CD4-positive, alpha-beta T cell treated with Interleukin-21 for 1 hour (primary cell): ENCODE data around the gene HCAR2.
A peak's percentile ranks its signal among the peaks of the same experiment; 100 is the strongest.
"Not testable (repeated sequence)": the region's sequence is repeated elsewhere in the genome, so short reads cannot be mapped to it uniquely, and the experiment has no call there.

ENCODE experiments used
- DNase-seq: peaks from one replicate; pipeline ENCODE4 v3.0.0-alpha.2; 2020

Gene HCAR2

GRCh38 chr12:122702890-122703611, at the start of gene HCAR2:
HCAR2 (minus strand) TSS chr12:122703357; CDS start chr12:122703283, 74 bp downstream.
- DNase-seq, result peak; percentile 19

GRCh38 chr12:122752464-122753318, 49.5 kb upstream of the HCAR2 start, which contains the start of gene DENR:
DENR (plus strand) TSS chr12:122752824; CDS start chr12:122753702, 878 bp downstream.
- DNase-seq, result peak; percentile 99

- not testable (repeated sequence) for DNase-seq
Measured at GRCh38 chr12:122750781-122751515, 47.8 kb upstream of the HCAR2 start.

- DNase-seq, result no peak
Measured at GRCh38 chr12:122749569-122750332, 46.6 kb upstream of the HCAR2 start.

- no peak for DNase-seq
Measured at GRCh38 chr12:122747224-122748135, 44.3 kb upstream of the HCAR2 start.

GRCh38 chr12:122743895-122744525, 40.9 kb upstream of the HCAR2 start:
- no peak for DNase-seq

GRCh38 chr12:122740351-122740750, 37.2 kb upstream of the HCAR2 start:
- DNase-seq, result no peak

GRCh38 chr12:122738571-122738970, 35.4 kb upstream of the HCAR2 start:
- no peak for DNase-seq

- no peak for DNase-seq
Measured at GRCh38 chr12:122732611-122733010, 29.5 kb upstream of the HCAR2 start.

GRCh38 chr12:122732170-122732569, 29.0 kb upstream of the HCAR2 start:
- DNase-seq, result no peak

- DNase-seq, result peak; percentile 22
Measured at GRCh38 chr12:122730215-122731014, 27.3 kb upstream of the HCAR2 start, which contains the start of gene HCAR1. HCAR1 (minus strand) TSS chr12:122730844; CDS start chr12:122730339, 505 bp downstream.

- no peak for DNase-seq
Measured at GRCh38 chr12:122729583-122730214, 26.5 kb upstream of the HCAR2 start.

- DNase-seq, result peak; percentile 22
Measured at GRCh38 chr12:122726080-122726558, 23.0 kb upstream of the HCAR2 start.

GRCh38 chr12:122725452-122726079, 22.4 kb upstream of the HCAR2 start:
- DNase-seq, result no peak

GRCh38 chr12:122724641-122725243, 21.6 kb upstream of the HCAR2 start:
- no peak for DNase-seq

- no peak for DNase-seq
Measured at GRCh38 chr12:122722387-122722786, 19.2 kb upstream of the HCAR2 start.

- DNase-seq, result no peak
Measured at GRCh38 chr12:122721057-122721545, 17.9 kb upstream of the HCAR2 start.

- not testable (repeated sequence) for DNase-seq
Measured at GRCh38 chr12:122716658-122717057, 13.5 kb upstream of the HCAR2 start, which contains the start of gene HCAR3. HCAR3 (minus strand) TSS chr12:122716811; CDS start chr12:122716737, 74 bp downstream.
